SU-DHL-6 (cell line): ENCODE data around the gene TLK2.

Experiments used
- CTCF ChIP-seq: fragments of 200-600 bp; sonication (generic); IDR thresholded peaks from one replicate; pipeline ENCODE4 v1.5.1; 2017; ENCODE audit warnings: antibody characterized with exemption, mild to moderate bottlenecking, low read length, moderate library complexity; ENCODE audit not compliant: insufficient read depth, poor library complexity, severe bottlenecking
- EZH2phosphoT487 ChIP-seq: fragments of 200-600 bp; sonication (generic), shearing (Covaris generic); conservative IDR thresholded peaks from 2 replicates; pipeline ENCODE4 v1.6.1; 2018; ENCODE audit warnings: mild to moderate bottlenecking, antibody characterized with exemption, low read length, moderate library complexity, mixed read lengths

DNA sequence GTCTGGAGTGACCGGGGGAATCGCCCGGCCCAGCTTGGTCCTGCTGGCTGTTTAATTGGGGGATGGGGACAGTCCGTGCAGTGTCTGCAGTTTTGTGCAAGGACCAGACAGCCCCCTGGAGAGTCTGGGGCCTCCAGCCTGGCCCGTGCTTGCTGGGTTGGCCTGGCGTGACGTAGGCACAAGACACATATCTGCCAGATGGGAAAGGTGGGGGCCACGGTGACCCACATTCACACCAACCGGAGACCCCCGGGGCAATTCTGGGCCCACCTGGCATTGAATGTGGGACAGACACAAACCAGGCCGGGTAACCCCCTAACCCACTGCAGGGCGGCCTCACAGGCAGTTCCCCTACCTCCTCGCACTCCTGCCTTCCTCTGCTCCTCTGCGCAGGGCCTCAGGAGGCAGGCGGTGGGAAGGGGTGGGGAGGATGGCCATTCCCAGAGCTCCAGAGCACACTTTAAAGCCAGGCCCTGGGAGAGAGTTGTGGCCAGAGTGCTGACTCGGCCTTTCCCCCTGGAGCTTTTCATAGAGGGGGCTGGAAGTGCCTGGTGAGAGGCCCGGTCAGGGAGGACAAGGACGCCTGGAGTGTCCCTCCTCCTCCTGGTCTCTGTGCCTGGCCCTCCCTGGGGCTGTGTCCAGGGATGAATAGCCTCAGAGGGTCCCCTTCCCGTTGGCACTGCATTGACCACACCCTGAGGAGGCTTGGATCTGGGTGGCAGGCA, 150.4 kb downstream of the TLK2 start:
- TF ChIP-seq CTCF = no peak
- no peak for TF ChIP-seq EZH2phosphoT487
